Left renal pelvis (tissue), 4 donors: ENCODE results near the gene C1QTNF8. TPM values are rescaled to one million over a fixed set of nuclear protein-coding genes. Genes with fewer than 3 reads are reported as not detected.

ENCODE experiments used
- DNase-seq, 4 donors: peaks; one replicate each; pipeline ENCODE4 v3.0.0-alpha.2; 2013; ENCODE audit warnings: low read depth in 4 of 4, low spot score in 3 of 4
- polyA plus RNA-seq, 4 donors: library from polyadenylated mRNA; unstranded; fragments of 120-200 nt; gene quantifications; one replicate each; pipeline ENCODE4 v1.2.1, GENCODE V29; 2013; ENCODE audit not compliant: insufficient read length in 4 of 4

Gene C1QTNF8
- polyA plus RNA-seq, 4 donors, result not detected

GRCh38 chr16:1066584-1067172 lies 29.4 kb downstream of the C1QTNF8 start:
- DNase-seq, result no peak

GRCh38 chr16:1065469-1066128 lies 30.4 kb downstream of the C1QTNF8 start:
- DNase-seq, result no peak

- DNase-seq, result no peak
Measured at GRCh38 chr16:1063728-1064127, 32.3 kb downstream of the C1QTNF8 start.

GRCh38 chr16:1062895-1063294 lies 33.1 kb downstream of the C1QTNF8 start:
- no peak for DNase-seq

GRCh38 chr16:1061769-1062505 lies 34.1 kb downstream of the C1QTNF8 start:
- no peak for DNase-seq

- DNase-seq, result no peak
Measured at GRCh38 chr16:1060416-1061340, 35.4 kb downstream of the C1QTNF8 start.

GRCh38 chr16:1059310-1059709 lies 36.7 kb downstream of the C1QTNF8 start:
- DNase-seq, result no peak

GRCh38 chr16:1058216-1058615 lies 37.8 kb downstream of the C1QTNF8 start:
- no peak for DNase-seq

- no peak for DNase-seq
Measured at GRCh38 chr16:1057252-1057932, 38.7 kb downstream of the C1QTNF8 start.

- peak in 1 of 4 donors; percentile 58 for DNase-seq
Measured at GRCh38 chr16:1056196-1056595, 39.8 kb downstream of the C1QTNF8 start.

- DNase-seq, result no peak
Measured at GRCh38 chr16:1055557-1055924, 40.5 kb downstream of the C1QTNF8 start.

- peak in 1 of 4 donors; percentile 51 for DNase-seq
Measured at GRCh38 chr16:1054660-1055556, 41.1 kb downstream of the C1QTNF8 start.

- DNase-seq, result no peak
Measured at GRCh38 chr16:1053700-1054368, 42.2 kb downstream of the C1QTNF8 start.

GRCh38 chr16:1053121-1053521 lies 42.9 kb downstream of the C1QTNF8 start:
- no peak for DNase-seq

- no peak for DNase-seq
Measured at GRCh38 chr16:1052721-1053120, 43.3 kb downstream of the C1QTNF8 start.

GRCh38 chr16:1051446-1051845 lies 44.6 kb downstream of the C1QTNF8 start:
- DNase-seq, result no peak

- no peak for DNase-seq
Measured at GRCh38 chr16:1050921-1051320, 45.1 kb downstream of the C1QTNF8 start.

- DNase-seq, result no peak
Measured at GRCh38 chr16:1050516-1050915, 45.5 kb downstream of the C1QTNF8 start.

GRCh38 chr16:1049976-1050247 lies 46.1 kb downstream of the C1QTNF8 start:
- DNase-seq, result no peak
